Peyer's patch (tissue), 4 donors: ENCODE results near the gene HCFC1. TPM values are rescaled to one million over a fixed set of nuclear protein-coding genes. Genes with fewer than 3 reads are reported as not detected.

Experiments
- DNase-seq, 3 donors: peaks; one replicate each; pipeline ENCODE4 v3.0.0-alpha.2; 2017 to 2019
- H3K27ac ChIP-seq, 4 donors: fragments of 200-600 bp; sonication (generic); one replicate each; pipeline ENCODE4 v1.5.1; 2016 to 2019
- H3K27me3 ChIP-seq, 2 donors: fragments of 200-600 bp; sonication (generic); one replicate each; pipeline ENCODE4 v1.5.1; 2019
- H3K36me3 ChIP-seq, 3 donors: fragments of 200-600 bp; sonication (generic); one replicate each; pipeline ENCODE4 v1.5.1; 2016 to 2019
- H3K4me1 ChIP-seq, 4 donors: fragments of 200-600 bp; sonication (generic); one replicate each; pipeline ENCODE4 v1.5.1; 2016 to 2019
- H3K4me3 ChIP-seq, 4 donors: fragments of 200-600 bp; sonication (generic); 1 replicate in 3 of 4; 2 replicates in 1 of 4; pipeline ENCODE4 v1.5.1; 2016 to 2019; ENCODE audit warnings: mild to moderate bottlenecking in 1 of 4
- H3K9me3 ChIP-seq, 4 donors: fragments of 200-600 bp; sonication (generic); one replicate each; pipeline ENCODE4 v1.5.1; 2016 to 2019; ENCODE audit warnings: mild to moderate bottlenecking in 1 of 4
- POLR2A ChIP-seq, 2 donors: fragments of 450-650 bp; IDR thresholded peaks; one replicate each; pipeline ENCODE4 v1.5.1; 2017; ENCODE audit warnings: antibody characterized with exemption in 2 of 2, mild to moderate bottlenecking in 2 of 2, moderate library complexity in 2 of 2
- total RNA-seq, 4 donors: library from RNA; depleted of rRNA; stranded (reverse); fragments of >200 nt; gene quantifications; one replicate each; pipeline ENCODE4 v1.1.0, GENCODE V29; 2016
- TF ChIP-seq, protein P1 (sequence below), 6 experiments: fragments of 450-650 bp in 4 of 6; fragments of 200-600 bp in 2 of 6; sonication (generic) in 1 of 6; IDR thresholded peaks; one replicate each; pipeline ENCODE4 v1.5.1; 2017 to 2019; ENCODE audit warnings: antibody characterized with exemption in 6 of 6, mild to moderate bottlenecking in 3 of 6, moderate library complexity in 1 of 6

HCFC1 gene
- total RNA-seq, 4 donors from 2014 or later: 44.1 to 70.6 (median 55.6) TPM

- H3K27ac ChIP-seq: no peak overlapping the region
- H3K27me3 ChIP-seq: no peaks in the 10 kb centered on the region
- no peak for DNase-seq
- H3K4me1 ChIP-seq: peaks cover 0 to 8% (median 0%) of the 10 kb centered on the region in 4 donors
- H3K9me3 ChIP-seq: no peaks in the 10 kb centered on the region
- no peak overlapping the region for H3K4me3 ChIP-seq
- TF ChIP-seq, protein P1, sequence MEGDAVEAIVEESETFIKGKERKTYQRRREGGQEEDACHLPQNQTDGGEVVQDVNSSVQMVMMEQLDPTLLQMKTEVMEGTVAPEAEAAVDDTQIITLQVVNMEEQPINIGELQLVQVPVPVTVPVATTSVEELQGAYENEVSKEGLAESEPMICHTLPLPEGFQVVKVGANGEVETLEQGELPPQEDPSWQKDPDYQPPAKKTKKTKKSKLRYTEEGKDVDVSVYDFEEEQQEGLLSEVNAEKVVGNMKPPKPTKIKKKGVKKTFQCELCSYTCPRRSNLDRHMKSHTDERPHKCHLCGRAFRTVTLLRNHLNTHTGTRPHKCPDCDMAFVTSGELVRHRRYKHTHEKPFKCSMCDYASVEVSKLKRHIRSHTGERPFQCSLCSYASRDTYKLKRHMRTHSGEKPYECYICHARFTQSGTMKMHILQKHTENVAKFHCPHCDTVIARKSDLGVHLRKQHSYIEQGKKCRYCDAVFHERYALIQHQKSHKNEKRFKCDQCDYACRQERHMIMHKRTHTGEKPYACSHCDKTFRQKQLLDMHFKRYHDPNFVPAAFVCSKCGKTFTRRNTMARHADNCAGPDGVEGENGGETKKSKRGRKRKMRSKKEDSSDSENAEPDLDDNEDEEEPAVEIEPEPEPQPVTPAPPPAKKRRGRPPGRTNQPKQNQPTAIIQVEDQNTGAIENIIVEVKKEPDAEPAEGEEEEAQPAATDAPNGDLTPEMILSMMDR (IDR thresholded peaks at IDR 0.05): no peak
- no peak for TF ChIP-seq POLR2A (IDR thresholded peaks at IDR 0.05)
- H3K36me3 ChIP-seq: no peaks in the 10 kb centered on the region
Observed at GRCh38 chrX:153905481-153906095, 66.0 kb downstream of the HCFC1 start.

DNA sequence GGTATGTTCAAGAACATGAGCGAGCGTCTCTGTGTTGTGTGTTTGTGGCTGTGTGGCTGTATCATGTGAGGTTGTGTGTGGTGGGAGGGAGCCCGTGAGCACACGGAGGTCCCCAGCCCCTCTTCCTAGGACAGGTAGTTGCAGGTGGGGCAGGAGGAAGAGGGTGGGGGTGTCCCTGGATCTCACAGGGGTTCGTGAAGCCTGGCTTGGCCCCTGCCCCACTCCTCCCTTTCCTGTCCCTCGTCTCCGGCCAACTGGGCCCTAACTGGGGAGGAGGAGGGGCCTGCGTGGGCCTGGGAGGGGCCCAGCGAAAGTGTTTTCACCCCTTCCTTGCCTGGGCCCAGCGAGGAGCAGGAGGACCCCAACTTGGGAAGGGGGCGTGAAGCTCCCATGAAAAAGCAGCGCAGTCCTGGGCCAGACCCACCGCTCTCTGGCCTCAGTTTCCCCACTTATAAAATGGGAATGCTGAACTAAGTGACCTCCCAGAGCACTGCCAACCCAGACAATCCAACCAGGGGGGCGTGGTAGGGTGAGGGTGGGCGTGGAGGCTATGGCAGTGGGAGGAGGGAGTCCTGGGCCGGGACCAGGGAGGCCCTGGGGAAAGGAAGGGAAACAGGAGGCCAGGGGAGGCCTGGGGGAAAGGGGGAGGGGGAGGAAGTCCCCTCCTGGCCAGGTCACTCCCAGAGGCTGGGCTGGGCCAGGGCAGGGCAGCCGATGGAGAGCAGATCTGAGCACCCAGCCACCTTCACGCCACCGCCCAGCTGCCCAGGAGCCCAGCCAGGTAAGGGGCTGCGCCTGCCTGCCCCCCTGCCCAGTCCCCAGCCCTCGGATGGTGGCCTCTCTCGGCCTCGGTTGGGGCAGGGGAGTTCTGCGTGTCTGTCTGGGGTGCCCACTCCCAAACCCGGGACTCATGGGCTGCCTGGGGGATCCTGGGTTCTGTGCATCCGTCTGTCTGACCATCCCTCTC lies 67.3 kb downstream of the HCFC1 start, which contains the start of gene AVPR2:
TSS of gene AVPR2 (plus strand) at position 683 of the 967 bp plus-strand sequence. CDS start 473 bp downstream, outside the sequence.
- DNase-seq: no peak
- Histone ChIP-seq H3K27me3 (no peaks in the 10 kb centered on the region), H3K4me1 (peaks cover 0 to 8% (median 0%) of the 10 kb centered on the region in 4 donors), H3K4me3 (no peak within 1 kb of the TSS), H3K9me3 (no peaks in the 10 kb centered on the region), H3K36me3 (no peaks in the 10 kb centered on the region), H3K27ac (peak within 1 kb of the TSS in 3 of 4 donors; percentile 6 to 39 (median 12))
- no peak for TF ChIP-seq POLR2A (IDR thresholded peaks at IDR 0.05)
- TF ChIP-seq, protein P1 (IDR thresholded peaks at IDR 0.05): no peak

DNA sequence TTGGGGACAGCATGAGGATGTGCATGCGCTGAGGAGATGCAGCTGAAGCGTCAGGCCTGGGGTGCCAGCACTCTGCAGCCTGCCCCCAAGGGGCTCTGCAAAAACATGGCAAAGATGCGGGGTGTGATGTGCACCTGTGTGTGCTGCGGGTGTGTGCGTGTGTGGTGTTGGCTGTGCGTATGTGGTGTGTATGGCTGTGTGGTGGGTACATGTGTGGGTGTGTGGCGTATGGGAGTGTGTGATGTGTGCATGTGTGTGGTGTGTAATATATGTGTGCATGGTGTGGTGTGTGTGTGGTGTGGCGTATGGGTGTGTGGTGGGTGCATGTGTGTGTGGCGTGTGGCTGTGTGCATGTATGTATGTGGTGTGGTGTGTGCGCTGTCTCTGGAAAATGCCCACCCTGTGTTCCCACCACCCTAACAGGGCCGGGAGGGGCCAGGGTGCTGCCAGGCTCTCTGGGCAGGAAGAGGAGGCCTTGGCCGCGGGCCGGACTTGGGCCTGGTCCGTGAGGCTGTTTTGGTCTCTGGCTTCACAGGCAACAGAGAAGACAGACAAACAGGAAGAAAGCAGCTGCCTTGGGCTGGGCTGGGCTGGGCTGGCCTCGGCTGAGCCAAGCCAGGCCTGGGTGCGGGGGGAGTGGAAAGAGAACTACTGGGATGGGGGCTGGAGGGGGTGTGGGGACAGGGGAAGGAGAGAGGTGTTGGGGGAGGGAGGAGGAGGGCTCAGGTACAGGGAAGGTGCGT lies 68.2 kb downstream of the HCFC1 start:
- TF ChIP-seq, protein P1 (IDR thresholded peaks at IDR 0.05): no peak
- no peak for TF ChIP-seq POLR2A (IDR thresholded peaks at IDR 0.05)
- peak in 2 of 3 donors; percentile 25 to 38 for DNase-seq
- no peaks in the 10 kb centered on the region for H3K9me3 ChIP-seq
- H3K4me1 ChIP-seq: peaks cover 0 to 8% (median 0%) of the 10 kb centered on the region in 4 donors
- no peaks in the 10 kb centered on the region for H3K36me3 ChIP-seq
- no peak overlapping the region for H3K4me3 ChIP-seq
- H3K27me3 ChIP-seq: no peaks in the 10 kb centered on the region
- H3K27ac ChIP-seq: peak overlapping the region in 3 of 4 donors; percentile 1 to 39 (median 12)

GRCh38 chrX:153902385-153902784 lies 69.2 kb downstream of the HCFC1 start:
- DNase-seq: no peak
- Histone ChIP-seq H3K27ac (peak overlapping the region in 1 of 4 donors; percentile 10), H3K4me1 (peaks cover 0 to 8% (median 0%) of the 10 kb centered on the region in 4 donors), H3K9me3 (no peaks in the 10 kb centered on the region), H3K4me3 (no peak overlapping the region), H3K27me3 (no peaks in the 10 kb centered on the region), H3K36me3 (no peaks in the 10 kb centered on the region)
- no peak for TF ChIP-seq POLR2A (IDR thresholded peaks at IDR 0.05)
- TF ChIP-seq, protein P1 (IDR thresholded peaks at IDR 0.05): no peak

DNA sequence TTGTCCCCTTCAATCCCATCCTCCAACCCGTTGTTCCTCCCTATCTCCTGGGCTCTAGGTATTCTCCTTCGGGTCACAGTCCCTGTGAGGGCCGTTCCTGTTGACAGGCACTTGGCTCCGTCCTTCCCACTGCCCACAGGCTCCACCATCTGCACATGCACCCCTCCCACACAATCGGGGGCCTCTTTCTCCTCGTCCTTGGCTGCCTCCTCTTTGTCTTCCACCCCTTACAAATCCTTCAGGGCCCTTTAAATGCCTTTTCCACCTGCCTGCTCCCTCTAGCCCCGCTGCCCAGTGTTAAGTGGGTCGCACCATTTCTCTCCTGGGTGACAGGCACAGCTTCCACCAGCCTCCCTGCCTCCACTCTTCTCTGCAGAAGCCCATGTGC lies 69.9 kb downstream of the HCFC1 start:
- H3K4me1 ChIP-seq: peaks cover 0 to 8% (median 0%) of the 10 kb centered on the region in 4 donors
- H3K4me3 ChIP-seq: no peak overlapping the region
- H3K27me3 ChIP-seq: no peaks in the 10 kb centered on the region
- TF ChIP-seq POLR2A (IDR thresholded peaks at IDR 0.05): no peak
- DNase-seq: no peak
- H3K9me3 ChIP-seq: no peaks in the 10 kb centered on the region
- H3K36me3 ChIP-seq: no peaks in the 10 kb centered on the region
- H3K27ac ChIP-seq: peak overlapping the region in 1 of 4 donors; percentile 10
